Right cardiac atrium (tissue), 5 donors: ENCODE measurements around the gene FGF21. TPM values are rescaled to one million over a fixed set of nuclear protein-coding genes. Genes with fewer than 3 reads are reported as not detected.

ENCODE experiments used
- ATAC-seq, 2 donors: fragments of 200-7000 bp; cut with Tn5 transposase; one replicate each; pipeline versions ENCODE4 v1.8.0 to v1.9.1; 2020; ENCODE audit warnings: moderate library complexity in 2 of 2, mild to moderate bottlenecking in 1 of 2
- DNase-seq, 3 donors: peaks; one replicate each; pipeline ENCODE4 v3.0.0-alpha.2; 2020
- H3K27ac ChIP-seq: one replicate; pipeline ENCODE4 v1.5.1; 2013; ENCODE audit warnings: mild to moderate bottlenecking, low read length, control low read depth, moderate library complexity
- H3K27me3 ChIP-seq: one replicate; pipeline ENCODE4 v1.6.1; 2013; ENCODE audit not compliant: control insufficient read depth, insufficient read depth
- H3K4me1 ChIP-seq: one replicate; pipeline ENCODE4 v1.6.1; 2013; ENCODE audit warnings: low read length; ENCODE audit not compliant: control insufficient read depth, insufficient read depth
- H3K4me3 ChIP-seq: one replicate; pipeline ENCODE4 v1.5.1; 2013; ENCODE audit warnings: low read length, control low read depth
- H3K9me3 ChIP-seq: one replicate; pipeline ENCODE4 v1.6.1; 2013; ENCODE audit warnings: low read length; ENCODE audit not compliant: control insufficient read depth
- WGBS: extraction: QIAGEN DNeasy Blood & Tissue Kit; methylation state at CpG from one replicate; pipeline ENCODE4 v1.1.7; 2013; 5-methylcytosine and 5-hydroxymethylcytosine counted together
- intact Hi-C, 4 donors: fragments of 100-400 bp; cut with DNase I; formaldehyde crosslinking; loops; one replicate each; pipeline versions ENCODE4 v1.11.0 to v1.14.0; 2022 to 2023
- polyA plus RNA-seq: library from polyadenylated mRNA; stranded (reverse); fragments of 200-250 nt; gene quantifications from one replicate; pipeline ENCODE4 v1.2.3, GENCODE V29; 2013
- total RNA-seq, 4 donors: library from RNA; stranded (reverse); fragmentation: NEBNext Ultra II Directional; extraction: Animal tissue kit (Norgen Biotek cat#: 25700); gene quantifications; one replicate each; pipeline ENCODE4 v1.2.1, GENCODE V29; 2021
- donor health status: healthy with polysubstance abuse.
- donor health status: DM: no; HTN: yes; CAD: no.
- donor health status: DM: no; HTN: no; CAD: no.
- donor health status: DM: no; HTN: yes; CAD: no; lungs with severe emphysema.
- donor health status: DM: yes; HTN: yes; CAD: no.

FGF21 gene
- total and polyA plus RNA-seq, 5 donors: not detected

GRCh38 chr19:48718711-48719231 is 36.6 kb upstream of the FGF21 start:
- peak in 1 of 3 donors; percentile 78 for DNase-seq
- H3K4me1 ChIP-seq: peaks cover 15% of the 10 kb centered on the region
- H3K27ac ChIP-seq: peak overlapping the region; percentile 61
- H3K27me3 ChIP-seq: no peaks in the 10 kb centered on the region
- WGBS: 44% methylated on average over 15 of the region's 15 CpGs
- ATAC-seq: no peak
- H3K9me3 ChIP-seq: no peaks in the 10 kb centered on the region
- no peak overlapping the region for H3K4me3 ChIP-seq
- intact Hi-C loops: no loop called here

DNA sequence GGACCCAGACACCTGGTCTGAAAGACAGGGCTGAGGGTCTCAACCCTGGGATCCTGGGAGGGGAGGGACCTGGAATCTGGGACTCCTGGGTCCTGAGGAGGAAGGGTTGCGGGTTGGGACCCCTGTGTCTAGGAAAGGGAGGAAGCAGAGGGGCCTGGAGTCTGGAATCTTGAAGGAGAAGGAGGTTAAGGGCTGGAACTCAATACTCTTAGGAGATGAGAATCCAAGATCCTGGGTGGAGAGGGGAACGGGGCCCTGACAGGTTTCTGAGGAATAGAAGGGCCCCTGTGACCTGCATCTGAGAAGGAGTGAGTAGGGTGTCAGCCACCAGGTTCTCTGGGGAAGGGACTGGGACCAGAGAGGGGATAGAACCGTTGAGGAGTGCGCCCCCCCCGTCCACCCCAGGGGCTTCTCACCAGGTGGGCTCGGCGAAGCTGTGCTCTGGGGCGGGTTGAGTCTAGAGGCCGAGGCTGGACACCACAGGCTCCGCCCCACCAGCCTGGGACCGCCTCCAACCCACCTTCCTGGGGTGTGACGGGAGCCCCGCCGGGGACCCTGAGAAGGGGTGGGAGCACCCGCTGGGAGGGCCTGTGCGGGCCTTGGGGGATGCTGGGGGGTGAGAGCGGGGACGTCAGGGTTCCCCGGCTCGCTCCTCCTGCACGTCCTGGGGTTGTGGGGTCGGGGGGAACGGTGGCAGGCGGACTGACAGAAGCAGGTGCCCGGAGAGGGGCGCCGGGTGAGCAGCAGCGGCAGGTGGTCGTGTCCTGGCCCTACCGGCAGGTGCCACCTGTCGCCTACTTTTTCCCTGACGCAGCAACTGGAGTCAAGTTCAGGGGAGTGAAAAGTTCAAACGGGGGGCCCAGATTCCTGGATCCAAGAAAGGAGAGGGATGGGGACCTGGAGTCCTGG is 35.8 kb upstream of the FGF21 start, which contains the start of gene MAMSTR:
Gene MAMSTR (minus strand): TSS at position 463 of the 909 bp plus-strand sequence. CDS start 694 bp downstream, outside the sequence.
- WGBS: 60% methylated on average over 33 of the region's 33 CpGs
- Histone ChIP-seq H3K4me3 (peak within 1 kb of the TSS; percentile 13), H3K9me3 (no peaks in the 10 kb centered on the region), H3K4me1 (peaks cover 18% of the 10 kb centered on the region), H3K27me3 (no peaks in the 10 kb centered on the region), H3K27ac (peak within 1 kb of the TSS; percentile 92)
- peak in 1 of 2 donors; percentile 3 for ATAC-seq
- intact Hi-C loops: no loop called here
- DNase-seq: peak; percentile 46 to 80 (median 69)

GRCh38 chr19:48720251-48720612 is 35.1 kb upstream of the FGF21 start:
- intact Hi-C loops: no loop called here
- Histone ChIP-seq H3K4me3 (peak overlapping the region; percentile 13), H3K27ac (peak overlapping the region; percentile 92), H3K27me3 (no peaks in the 10 kb centered on the region), H3K9me3 (no peaks in the 10 kb centered on the region), H3K4me1 (peaks cover 17% of the 10 kb centered on the region)
- ATAC-seq (peak; percentile 8 to 23), DNase-seq (no peak)
- 24% methylated on average over 12 of the region's 12 CpGs for whole genome bisulfite sequencing

DNA sequence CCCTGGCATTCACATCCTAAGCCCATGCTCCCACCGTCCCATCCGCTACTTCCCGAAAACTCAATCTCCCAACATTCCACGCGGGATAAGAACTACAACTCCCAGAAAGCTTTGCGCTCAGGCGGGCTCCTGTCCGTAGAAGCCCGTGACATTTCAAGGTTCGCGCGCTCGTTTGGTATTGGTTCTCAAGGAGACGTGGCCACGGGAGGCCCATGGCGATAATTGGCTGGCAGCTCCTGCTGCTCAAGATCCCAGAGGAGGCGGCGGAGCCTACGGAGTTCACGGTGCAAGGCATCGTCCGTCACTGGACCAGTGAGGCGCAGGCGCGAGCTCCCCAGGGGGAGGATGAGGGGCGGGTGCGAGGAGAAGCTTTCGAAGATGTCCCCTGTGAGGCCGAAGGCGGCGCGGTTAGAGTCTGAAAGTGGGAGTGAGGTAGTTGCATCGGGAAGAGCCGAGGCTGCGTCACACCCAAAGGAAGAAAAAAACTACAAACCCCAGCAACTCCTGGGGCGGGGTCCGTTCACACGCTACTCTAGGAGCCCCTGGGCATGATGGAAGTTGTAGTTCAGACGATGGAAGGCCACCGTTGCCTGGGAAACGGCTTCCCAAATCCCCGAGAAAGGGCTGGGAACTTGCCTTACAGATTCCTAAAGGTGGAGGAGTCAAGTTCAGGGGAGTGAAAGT is 34.6 kb upstream of the FGF21 start:
- peak overlapping the region; percentile 39 for H3K4me3 ChIP-seq
- DNase-seq (peak; percentile 98 to 100 (median 99)), ATAC-seq (peak; percentile 74 to 87)
- H3K27ac ChIP-seq: peak overlapping the region; percentile 92
- 21% methylated on average over 42 of the region's 42 CpGs for WGBS
- intact Hi-C loops: no loop called here
- no peaks in the 10 kb centered on the region for H3K9me3 ChIP-seq
- H3K4me1 ChIP-seq: peaks cover 17% of the 10 kb centered on the region
- no peaks in the 10 kb centered on the region for H3K27me3 ChIP-seq

DNA sequence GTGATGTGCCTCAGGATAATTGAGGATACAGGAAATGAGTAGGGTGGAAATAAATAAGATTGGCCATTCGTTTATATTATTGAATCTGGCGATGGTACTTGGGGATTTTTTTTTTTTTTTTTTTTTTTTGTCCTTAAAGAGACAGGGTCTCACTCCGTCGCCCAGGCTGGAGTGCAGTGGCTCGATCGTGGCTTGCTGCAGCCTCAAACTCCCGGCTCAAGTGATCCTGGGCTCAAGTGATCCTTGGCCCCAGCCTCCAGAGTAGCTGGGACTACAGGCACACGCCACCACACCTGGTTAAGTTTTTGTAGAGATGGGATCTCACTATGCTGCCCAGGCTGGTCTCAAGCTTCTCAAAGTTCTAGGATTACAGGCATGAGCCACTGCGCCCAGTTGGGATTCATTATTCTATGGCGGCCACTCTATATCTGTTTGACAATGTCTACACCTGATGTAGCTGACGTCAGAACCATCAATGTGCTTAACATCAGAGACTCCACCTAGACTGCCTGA is 33.1 kb upstream of the FGF21 start:
- peaks cover 15% of the 10 kb centered on the region for H3K4me1 ChIP-seq
- intact Hi-C loops: no loop called here
- no peak for ATAC-seq
- no peaks in the 10 kb centered on the region for H3K9me3 ChIP-seq
- H3K27ac ChIP-seq: no peak overlapping the region
- 85% methylated on average over 11 of the region's 11 CpGs for WGBS
- DNase-seq: peak in 1 of 3 donors; percentile 44
- H3K4me3 ChIP-seq: no peak overlapping the region
- H3K27me3 ChIP-seq: no peaks in the 10 kb centered on the region

GRCh38 chr19:48724796-48725753 is 30.2 kb upstream of the FGF21 start:
- H3K27me3 ChIP-seq: no peaks in the 10 kb centered on the region
- H3K4me3 ChIP-seq: no peak overlapping the region
- WGBS: 41% methylated on average over 11 of the region's 11 CpGs
- no peaks in the 10 kb centered on the region for H3K9me3 ChIP-seq
- intact Hi-C loops: no loop called here
- ATAC-seq (peak; percentile 25 to 60), DNase-seq (peak; percentile 69 to 78 (median 76))
- peaks cover 5% of the 10 kb centered on the region for H3K4me1 ChIP-seq
- peak overlapping the region; percentile 89 for H3K27ac ChIP-seq

GRCh38 chr19:48726556-48726955 is 28.8 kb upstream of the FGF21 start:
- Histone ChIP-seq H3K27me3 (no peaks in the 10 kb centered on the region), H3K4me3 (no peak overlapping the region), H3K9me3 (no peaks in the 10 kb centered on the region), H3K4me1 (peaks cover 5% of the 10 kb centered on the region), H3K27ac (peak overlapping the region; percentile 12)
- 69% methylated on average over 2 of the region's 2 CpGs for WGBS
- DNase-seq (peak in 1 of 3 donors; percentile 42), ATAC-seq (peak in 1 of 2 donors; percentile 8)
- intact Hi-C loops: no loop called here

GRCh38 chr19:48728911-48729664 is 26.2 kb upstream of the FGF21 start:
- no peak overlapping the region for H3K27ac ChIP-seq
- intact Hi-C loops: no loop called here
- DNase-seq (peak in 2 of 3 donors; percentile 68), ATAC-seq (no peak)
- peak overlapping the region; percentile 12 for H3K4me3 ChIP-seq
- peaks cover 5% of the 10 kb centered on the region for H3K4me1 ChIP-seq
- no peaks in the 10 kb centered on the region for H3K27me3 ChIP-seq
- H3K9me3 ChIP-seq: no peaks in the 10 kb centered on the region
- WGBS: 50% methylated on average over 77 of the region's 77 CpGs

- intact Hi-C loops: no loop called here
Measured at GRCh38 chr19:48731452-48731851, 23.9 kb upstream of the FGF21 start.

More at GRCh38 chr19:48731452-48731851, 23.9 kb upstream of the FGF21 start:
- no peak for DNase-seq
- Histone ChIP-seq H3K27ac (no peak overlapping the region), H3K4me3 (no peak overlapping the region), H3K27me3 (no peaks in the 10 kb centered on the region), H3K9me3 (no peaks in the 10 kb centered on the region), H3K4me1 (no peaks in the 10 kb centered on the region)
- WGBS: 91% methylated on average over 4 of the region's 4 CpGs
- no peak for ATAC-seq
